ENCODE results near the gene PLA2G4D.

PLA2G4D gene

GRCh38 chr15:42065033-42065432 is 29.3 kb downstream of the PLA2G4D start:
- no peaks in the 10 kb centered on the region for H4K20me1 ChIP-seq (ENCODE audit: insufficient read depth, low read length)
- no peak overlapping the region for H3K4me2 ChIP-seq (ENCODE audit: low read depth, low read length)
- DNase-seq: no peak
- H3K27ac ChIP-seq (ENCODE audit: low read length): no peak overlapping the region
- H3K27me3 ChIP-seq (replicated peaks; ENCODE audit: insufficient read depth, low read length): no peaks in the 10 kb centered on the region
- H3K9me2 ChIP-seq (replicated peaks; ENCODE audit: insufficient read depth, low read length): no peaks in the 10 kb centered on the region
- no peaks in the 10 kb centered on the region for H3K36me3 ChIP-seq (replicated peaks; ENCODE audit: insufficient read depth, low read length)
- TF ChIP-seq EZH2 (optimal IDR thresholded peaks at IDR 0.05; ENCODE audit: low read depth, low read length): no peak
- TF ChIP-seq CTCF (IDR thresholded peaks at IDR 0.05; ENCODE audit: low read length): no peak
- TF ChIP-seq EZH2phosphoT487 (IDR thresholded peaks at IDR 0.05; ENCODE audit: low read length): no peak
- H3K9me3 ChIP-seq (replicated peaks; ENCODE audit: insufficient read depth, low read length): no peaks in the 10 kb centered on the region
- no peak overlapping the region for H2AFZ ChIP-seq (ENCODE audit: low read length)
- H3F3A ChIP-seq (ENCODE audit: insufficient read depth, low read length): no peaks in the 10 kb centered on the region
- H3K79me2 ChIP-seq (ENCODE audit: low read length): no peaks in the 10 kb centered on the region
- H3K9ac ChIP-seq (ENCODE audit: low read length): no peak overlapping the region
- no peak overlapping the region for H3K4me3 ChIP-seq (ENCODE audit: low read length)
- peaks cover 3% of the 10 kb centered on the region; the same call in 1 of the 2 replicates for H3K4me1 ChIP-seq (ENCODE audit: low read length)

GRCh38 chr15:42064271-42064670 is 30.1 kb downstream of the PLA2G4D start:
- Histone ChIP-seq H3K4me1 (ENCODE audit: low read length) (peaks cover 3% of the 10 kb centered on the region; the same call in 1 of the 2 replicates), H3K4me2 (ENCODE audit: low read depth, low read length) (no peak overlapping the region)

GRCh38 chr15:42063122-42063848 is 31.1 kb downstream of the PLA2G4D start:
- Histone ChIP-seq H3F3A (ENCODE audit: insufficient read depth, low read length) (no peaks in the 10 kb centered on the region), H3K27me3 (replicated peaks; ENCODE audit: insufficient read depth, low read length) (no peaks in the 10 kb centered on the region), H3K9ac (ENCODE audit: low read length) (no peak overlapping the region), H2AFZ (ENCODE audit: low read length) (no peak overlapping the region), H3K79me2 (ENCODE audit: low read length) (no peaks in the 10 kb centered on the region), H3K9me3 (replicated peaks; ENCODE audit: insufficient read depth, low read length) (no peaks in the 10 kb centered on the region), H3K27ac (ENCODE audit: low read length) (no peak overlapping the region), H3K4me3 (ENCODE audit: low read length) (no peak overlapping the region), H3K9me2 (replicated peaks; ENCODE audit: insufficient read depth, low read length) (no peaks in the 10 kb centered on the region), H3K4me2 (ENCODE audit: low read depth, low read length) (no peak overlapping the region), H3K36me3 (replicated peaks; ENCODE audit: insufficient read depth, low read length) (no peaks in the 10 kb centered on the region), H3K4me1 (ENCODE audit: low read length) (peaks cover 3% of the 10 kb centered on the region; the same call in 1 of the 2 replicates), H4K20me1 (ENCODE audit: insufficient read depth, low read length) (no peaks in the 10 kb centered on the region)
- TF ChIP-seq CTCF (IDR thresholded peaks at IDR 0.05; ENCODE audit: low read length): no peak
- TF ChIP-seq EZH2phosphoT487 (IDR thresholded peaks at IDR 0.05; ENCODE audit: low read length): no peak
- TF ChIP-seq EZH2 (optimal IDR thresholded peaks at IDR 0.05; ENCODE audit: low read depth, low read length): no peak
- no peak for DNase-seq

More at GRCh38 chr15:42064271-42064670, 30.1 kb downstream of the PLA2G4D start:
- no peaks in the 10 kb centered on the region for H4K20me1 ChIP-seq (ENCODE audit: insufficient read depth, low read length)
- H3K27me3 ChIP-seq (replicated peaks; ENCODE audit: insufficient read depth, low read length): no peaks in the 10 kb centered on the region
- no peaks in the 10 kb centered on the region for H3K36me3 ChIP-seq (replicated peaks; ENCODE audit: insufficient read depth, low read length)
- H3K4me3 ChIP-seq (ENCODE audit: low read length): no peak overlapping the region
- no peaks in the 10 kb centered on the region for H3K9me3 ChIP-seq (replicated peaks; ENCODE audit: insufficient read depth, low read length)
- TF ChIP-seq EZH2phosphoT487 (IDR thresholded peaks at IDR 0.05; ENCODE audit: low read length) (no peak), EZH2 (optimal IDR thresholded peaks at IDR 0.05; ENCODE audit: low read depth, low read length) (no peak), CTCF (IDR thresholded peaks at IDR 0.05; ENCODE audit: low read length) (no peak)
- no peak overlapping the region for H3K27ac ChIP-seq (ENCODE audit: low read length)
- no peaks in the 10 kb centered on the region for H3K79me2 ChIP-seq (ENCODE audit: low read length)
- H2AFZ ChIP-seq (ENCODE audit: low read length): no peak overlapping the region
- H3F3A ChIP-seq (ENCODE audit: insufficient read depth, low read length): no peaks in the 10 kb centered on the region
- no peak for DNase-seq
- H3K9ac ChIP-seq (ENCODE audit: low read length): no peak overlapping the region
- H3K9me2 ChIP-seq (replicated peaks; ENCODE audit: insufficient read depth, low read length): no peaks in the 10 kb centered on the region
